ENCODE results near the gene LGR6. TPM values are rescaled to one million over a fixed set of nuclear protein-coding genes. Genes with fewer than 3 reads are reported as not detected.

The LGR6 gene
- total and polyA plus RNA-seq, 2 of the 4 experiments (the other 2 are of a cell fraction) = not detected

- POLR2A ChIA-PET (ENCODE audit: unreplicated experiment) = no interaction called here
- no peak for DNase-seq
- H4K91ac ChIP-seq (ENCODE audit: insufficient read depth, low read depth, low read length) = no peak overlapping the region
- no peak overlapping the region for H3K4me2 ChIP-seq (ENCODE audit: low read depth, low read length)
- H2AFZ ChIP-seq (replicated peaks; ENCODE audit: low read length, poor library complexity) = no peak overlapping the region
- H3K9me1 ChIP-seq (ENCODE audit: insufficient read depth, low read length) = no peaks in the 10 kb centered on the region
- peaks cover 48% of the 10 kb centered on the region for H3K27me3 ChIP-seq (ENCODE audit: control insufficient read depth, insufficient read depth, low read length)
- no peak for ATAC-seq (ENCODE audit: low read depth)
- no peak overlapping the region for H4K5ac ChIP-seq (ENCODE audit: low read depth, low read length)
- intact Hi-C loops (cut with micrococcal nuclease) = no loop called here
- H3K4me1 ChIP-seq (ENCODE audit: control insufficient read depth, insufficient read depth, low read length) = no peaks in the 10 kb centered on the region
- H2AK9ac ChIP-seq (replicated peaks; ENCODE audit: low read depth, low read length, poor library complexity) = no peak overlapping the region
- H3K23ac ChIP-seq (ENCODE audit: low read depth, low read length) = no peak overlapping the region
- no peak overlapping the region for H2AK5ac ChIP-seq (ENCODE audit: low read depth, low read length)
- in situ Hi-C loops (cut with MboI; ENCODE audit: low sequenced_read_pairs) = loop anchor here (5.0 kb wide), 1 partner anchor 110 kb away; no protein-coding TSS in a partner anchor
- no TSS peak for BruUV-seq (replicated peaks)
- H3K18ac ChIP-seq (ENCODE audit: low read depth, low read length) = no peak overlapping the region
- no peak overlapping the region for H2BK5ac ChIP-seq (ENCODE audit: low read depth, low read length, poor library complexity, severe bottlenecking)
- no peak overlapping the region for H3K56ac ChIP-seq (ENCODE audit: extremely low read depth, insufficient read depth, low read length)
- H3K79me1 ChIP-seq (ENCODE audit: low read depth in 1 of 2, low read length in 2 of 2) = no peaks in the 10 kb centered on the region
- H3K27ac ChIP-seq (ENCODE audit: insufficient read depth, low read length) = no peak overlapping the region
- H4K20me1 ChIP-seq (ENCODE audit: insufficient read depth, low read length) = no peaks in the 10 kb centered on the region
- no peak overlapping the region for H4K8ac ChIP-seq (ENCODE audit: low read depth in 2 of 2, low read length in 2 of 2)
- no peaks in the 10 kb centered on the region for H3K36me3 ChIP-seq (ENCODE audit: control insufficient read depth, insufficient read depth, low read length)
- no peak overlapping the region for H2BK15ac ChIP-seq (ENCODE audit: low read depth, low read length)
- H3K9me3 ChIP-seq (ENCODE audit: control insufficient read depth, insufficient read depth, low read length) = no peaks in the 10 kb centered on the region; the same call in 1 of the 2 replicates
- dilution Hi-C loops (cut with HindIII; ENCODE audit: low sequenced_read_pairs, unreplicated experiment) = no loop called here
- no peak overlapping the region for H3K14ac ChIP-seq (replicated peaks; ENCODE audit: low read depth, low read length)
- CTCF ChIA-PET = interaction anchor here (0.6 kb wide), 1 partner anchor 9 kb away, joined by 3 read pairs; the partner anchor contains the start of gene LGR6
- WGBS, 2 experiments (ENCODE audit: extremely low coverage in 2 of 2, insufficient read length in 1 of 2) = no CpG with 5 or more reads among the region's 7 CpGs
- H3K4me3 ChIP-seq (ENCODE audit: insufficient read depth, low read depth, low read length) = no peak overlapping the region
- TF ChIP-seq RFX5 (IDR thresholded peaks at IDR 0.05; ENCODE audit: low read depth, low read length) (no peak), RCOR1 (IDR thresholded peaks at IDR 0.05; ENCODE audit: insufficient replicate concordance, low read length) (no peak), POLR2A (IDR thresholded peaks at IDR 0.05; ENCODE audit: low read depth, low read length) (no peak), CTCF (conservative IDR thresholded peaks at IDR 0.05; ENCODE audit: low read depth, low read length) (no peak), SMC3 (IDR thresholded peaks at IDR 0.05; ENCODE audit: low read depth, low read length) (no peak), MXI1 (IDR thresholded peaks at IDR 0.05; ENCODE audit: borderline replicate concordance, low read depth, low read length) (no peak), CEBPB (IDR thresholded peaks at IDR 0.05; ENCODE audit: low read depth, low read length) (no peak), RAD21 (IDR thresholded peaks at IDR 0.05; ENCODE audit: low read length) (no peak), ELK1 (IDR thresholded peaks at IDR 0.05; ENCODE audit: borderline replicate concordance, low read depth, low read length) (no peak), MAFK (IDR thresholded peaks at IDR 0.05; ENCODE audit: low read depth, low read length) (no peak), NFE2L2 (IDR thresholded peaks at IDR 0.05; ENCODE audit: low read depth, low read length) (no peak), CHD1 (IDR thresholded peaks at IDR 0.05; ENCODE audit: low read depth, low read length) (no peak), FOS (IDR thresholded peaks at IDR 0.05; ENCODE audit: low read depth, low read length) (no peak), MAZ (IDR thresholded peaks at IDR 0.05; ENCODE audit: borderline replicate concordance, low read depth, low read length) (no peak), BHLHE40 (IDR thresholded peaks at IDR 0.05; ENCODE audit: low read depth, low read length) (no peak)
- TF ChIP-seq, protein P1, sequence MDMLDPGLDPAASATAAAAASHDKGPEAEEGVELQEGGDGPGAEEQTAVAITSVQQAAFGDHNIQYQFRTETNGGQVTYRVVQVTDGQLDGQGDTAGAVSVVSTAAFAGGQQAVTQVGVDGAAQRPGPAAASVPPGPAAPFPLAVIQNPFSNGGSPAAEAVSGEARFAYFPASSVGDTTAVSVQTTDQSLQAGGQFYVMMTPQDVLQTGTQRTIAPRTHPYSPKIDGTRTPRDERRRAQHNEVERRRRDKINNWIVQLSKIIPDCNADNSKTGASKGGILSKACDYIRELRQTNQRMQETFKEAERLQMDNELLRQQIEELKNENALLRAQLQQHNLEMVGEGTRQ (IDR thresholded peaks at IDR 0.05; ENCODE audit: low read depth, low read length) = no peak
- H2BK120ac ChIP-seq (ENCODE audit: low read depth, low read length) = no peak overlapping the region
- H3K9ac ChIP-seq (ENCODE audit: low read depth, low read length) = no peak overlapping the region
- no peak overlapping the region for H2BK20ac ChIP-seq (ENCODE audit: low read depth, low read length)
- no peak overlapping the region for H3K4ac ChIP-seq (ENCODE audit: low read depth, low read length)
Observed at GRCh38 chr1:202202500-202203168, 9.0 kb downstream of the LGR6 start.
